Keratinocyte (primary cell): ENCODE data around the gene ALOX5. TPM values are rescaled to one million over a fixed set of nuclear protein-coding genes. Genes with fewer than 3 reads are reported as not detected.

Experiments
- DNase-seq: peaks from one replicate; pipeline ENCODE4 v3.0.0-alpha.2; 2011; ENCODE audit warnings: low read depth, missing footprints, low spot score
- FAIRE-seq: peaks from 2 replicates; lab custom pipeline; 2011; peaks lifted over from hg19 to GRCh38; lab: Jason Lieb, UNC
- H2AFZ ChIP-seq: 2 replicates; pipeline ENCODE4 v1.6.0; 2012; ENCODE audit warnings: low read length, control low read depth, inconsistent platforms; ENCODE audit not compliant: control insufficient read depth
- H3K27ac ChIP-seq: 2 replicates; pipeline ENCODE4 v1.5.1; 2011; ENCODE audit warnings: low read length; ENCODE audit not compliant: control insufficient read depth, insufficient read depth
- H3K27me3 ChIP-seq: 3 replicates; pipeline ENCODE4 v1.6.0; 2011; ENCODE audit warnings: low read length; ENCODE audit not compliant: control insufficient read depth, insufficient read depth; ENCODE audit errors: extremely low read depth
- H3K36me3 ChIP-seq, 2 experiments: 2 replicates in 1 of 2; 3 replicates in 1 of 2; pipeline ENCODE4 v1.5.1; 2011; ENCODE audit warnings: low read length in 2 of 2, mild to moderate bottlenecking in 1 of 2; ENCODE audit not compliant: control insufficient read depth in 2 of 2, insufficient read depth in 2 of 2; ENCODE audit errors: extremely low read depth in 1 of 2
- H3K4me1 ChIP-seq: 3 replicates; pipeline ENCODE4 v1.5.1; 2011; ENCODE audit warnings: low read length; ENCODE audit not compliant: control insufficient read depth, insufficient read depth; ENCODE audit errors: extremely low read depth
- H3K4me2 ChIP-seq: 3 replicates; pipeline ENCODE4 v1.6.0; 2011; ENCODE audit warnings: low read depth, low read length; ENCODE audit not compliant: control insufficient read depth, insufficient read depth; ENCODE audit errors: extremely low read depth
- H3K4me3 ChIP-seq, 3 experiments: fragments of 200-600 bp in 1 of 3; sonication (generic) in 1 of 3; 2 replicates in 2 of 3; 3 replicates in 1 of 3; pipeline ENCODE4 v1.5.1; 2011 to 2016; ENCODE audit warnings: low read length in 3 of 3, mild to moderate bottlenecking in 3 of 3, control low read depth in 2 of 3, inconsistent platforms in 1 of 3, low read depth in 1 of 3, mixed read lengths in 1 of 3, mixed run types in 1 of 3, moderate library complexity in 1 of 3; ENCODE audit not compliant: control insufficient read depth in 2 of 3, insufficient read depth in 2 of 3; ENCODE audit errors: extremely low read depth in 1 of 3
- H3K79me2 ChIP-seq: 2 replicates; pipeline ENCODE4 v1.6.0; 2012; ENCODE audit warnings: low read length; ENCODE audit not compliant: control insufficient read depth, insufficient read depth
- H3K9ac ChIP-seq: 3 replicates; pipeline ENCODE4 v1.6.0; 2011; ENCODE audit warnings: low read length; ENCODE audit not compliant: control insufficient read depth, insufficient read depth; ENCODE audit errors: extremely low read depth
- H3K9me1 ChIP-seq: 3 replicates; pipeline ENCODE4 v1.6.0; 2011; ENCODE audit warnings: low read length; ENCODE audit not compliant: control insufficient read depth, insufficient read depth; ENCODE audit errors: extremely low read depth
- H3K9me3 ChIP-seq: 2 replicates; pipeline ENCODE4 v1.5.1; 2012; ENCODE audit warnings: low read depth, low read length; ENCODE audit not compliant: control insufficient read depth
- H4K20me1 ChIP-seq: 3 replicates; pipeline ENCODE4 v1.6.0; 2011; ENCODE audit warnings: low read length; ENCODE audit not compliant: control insufficient read depth, insufficient read depth; ENCODE audit errors: extremely low read depth
- CTCF ChIP-seq, 3 experiments: IDR thresholded peaks in 1 of 3; conservative IDR thresholded peaks in 1 of 3; optimal IDR thresholded peaks in 1 of 3; 2 replicates in 2 of 3; 3 replicates in 1 of 3; pipeline versions ENCODE3 to v1.5.1; 2011; ENCODE audit warnings: low read length in 3 of 3, mild to moderate bottlenecking in 3 of 3, moderate library complexity in 2 of 3, control low read depth in 1 of 3, inconsistent platforms in 1 of 3; ENCODE audit not compliant: insufficient read depth in 2 of 3; ENCODE audit errors: extremely low read depth in 1 of 3
- EZH2 ChIP-seq: IDR thresholded peaks from one replicate; pipeline ENCODE4 v1.6.1; 2012; ENCODE audit warnings: inconsistent platforms, mild to moderate bottlenecking, low read length, moderate library complexity
- dilution Hi-C: fragments of 300-500 bp; cut with MboI; formaldehyde crosslinking; loops from one replicate; pipeline ENCODE4 v1.7.0; 2020; ENCODE audit warnings: low sequenced_read_pairs; ENCODE audit not compliant: extremely low pct_ligation_motif_present
- polyA plus RNA-seq, 5 experiments: library from polyadenylated mRNA; depleted of rRNA in 3 of 5; stranded (reverse) in 3 of 5; stranded (forward) in 1 of 5; unstranded in 1 of 5; fragments of >200 nt; gene quantifications; 1 replicate in 1 of 5; 2 replicates in 3 of 5; 3 replicates in 1 of 5; pipeline versions ENCODE4 v1.2.1 to v1.2.3, GENCODE V29; 2011 to 2012; ENCODE audit warnings: missing spikeins in 2 of 5, low read depth in 1 of 5, low replicate concordance in 1 of 5

The ALOX5 gene
- polyA plus RNA-seq, 1 donor (not counting 4 experiments of a cell fraction or from before 2014, with no cell fraction given): not detected

GRCh38 chr10:45453639-45454255 lies 79.7 kb downstream of the ALOX5 start:
- no peaks in the 10 kb centered on the region for H4K20me1 ChIP-seq
- no peaks in the 10 kb centered on the region for H3K79me2 ChIP-seq
- H3K9ac ChIP-seq: no peak overlapping the region
- TF ChIP-seq EZH2 (no peak), CTCF (optimal IDR thresholded peaks at IDR 0.05 in 1 of 3, IDR thresholded peaks at IDR 0.05 in 1 of 3, conservative IDR thresholded peaks at IDR 0.05 in 1 of 3; ENCODE audit: extremely low read depth in 1 of 3, insufficient read depth in 2 of 3, low read length in 3 of 3) (no peak)
- H2AFZ ChIP-seq: no peak overlapping the region
- H3K4me2 ChIP-seq: no peak overlapping the region
- H3K4me3 ChIP-seq: no peak overlapping the region
- dilution Hi-C loops: no loop called here
- no peaks in the 10 kb centered on the region for H3K4me1 ChIP-seq
- FAIRE-seq: no peak
- peaks cover 0 to 1% of the 10 kb centered on the region in 2 experiments for H3K36me3 ChIP-seq
- DNase-seq: no peak
- H3K27me3 ChIP-seq: no peaks in the 10 kb centered on the region
- no peaks in the 10 kb centered on the region for H3K9me3 ChIP-seq
- H3K27ac ChIP-seq: no peak overlapping the region
- no peaks in the 10 kb centered on the region for H3K9me1 ChIP-seq

GRCh38 chr10:45454262-45454661 lies 80.2 kb downstream of the ALOX5 start:
- Histone ChIP-seq H4K20me1 (no peaks in the 10 kb centered on the region), H3K79me2 (no peaks in the 10 kb centered on the region), H3K27me3 (no peaks in the 10 kb centered on the region), H2AFZ (no peak overlapping the region), H3K27ac (no peak overlapping the region), H3K9me1 (no peaks in the 10 kb centered on the region), H3K4me3 (no peak overlapping the region), H3K4me1 (no peaks in the 10 kb centered on the region), H3K9ac (no peak overlapping the region), H3K9me3 (no peaks in the 10 kb centered on the region), H3K36me3 (peaks cover 0 to 3% of the 10 kb centered on the region in 2 experiments), H3K4me2 (no peak overlapping the region)
- dilution Hi-C loops: no loop called here
- DNase-seq (no peak), FAIRE-seq (no peak)
- TF ChIP-seq EZH2: no peak
- TF ChIP-seq CTCF (optimal IDR thresholded peaks at IDR 0.05 in 1 of 3, IDR thresholded peaks at IDR 0.05 in 1 of 3, conservative IDR thresholded peaks at IDR 0.05 in 1 of 3; ENCODE audit: extremely low read depth in 1 of 3, insufficient read depth in 2 of 3, low read length in 3 of 3): no peak
